ENCODE results near the gene UBTD1. TPM values are rescaled to one million over a fixed set of nuclear protein-coding genes. Genes with fewer than 3 reads are reported as not detected.
A peak's percentile ranks its signal among the peaks of the same experiment; 100 is the strongest.

The UBTD1 gene
- 1 to 10 TPM; 1.1 to 7.6 (median 4.8) TPM for polyA plus RNA-seq
- long read RNA-seq, donor 1, partial matches to known transcripts, result 0 of 2 reads
- long read RNA-seq, donor 1, other reads (novel, unspliced or antisense), result 0 of 2 reads
- long read RNA-seq, donor 2, partial matches to known transcripts, result 0 of 1 reads
- long read RNA-seq, donor 2, other reads (novel, unspliced or antisense), result 0 of 1 reads
- long read RNA-seq, donor 3, partial matches to known transcripts, result 0 of 2 reads
- long read RNA-seq, donor 3, other reads (novel, unspliced or antisense), result 0 of 2 reads
- long read RNA-seq, donor 4, result 0 reads
- long read RNA-seq, donor 5, result 0 reads
- long read RNA-seq, donor 6, partial matches to known transcripts, result 0 of 1 reads
- long read RNA-seq, donor 6, other reads (novel, unspliced or antisense), result 0 of 1 reads
- long read RNA-seq, donor 7, result 0 reads
- long read RNA-seq, donor 8, partial matches to known transcripts, result 0 of 2 reads
- long read RNA-seq, donor 8, other reads (novel, unspliced or antisense), result 0 of 2 reads
- long read RNA-seq, donor 9, partial matches to known transcripts, result 0 of 1 reads
- long read RNA-seq, donor 9, other reads (novel, unspliced or antisense), result 0 of 1 reads
- long read RNA-seq, donor 10, partial matches to known transcripts, result 0 of 1 reads
- long read RNA-seq, donor 10, other reads (novel, unspliced or antisense), result 0 of 1 reads

- FAIRE-seq (no peak), DNase-seq (peak in 1 of 2 donors; percentile 64)
- H3K36me3 ChIP-seq (ENCODE audit: control insufficient read depth in 3 of 3, insufficient read depth in 2 of 3, low read depth in 1 of 3, low read length in 3 of 3), result peaks cover 0 to 3% (median 1%) of the 10 kb centered on the region in 3 donors
- H3K27ac ChIP-seq (ENCODE audit: low read depth in 1 of 3, low read length in 2 of 3), result peak within 1 kb of the TSS; percentile 71 to 95 (median 94)
- no peaks in the 10 kb centered on the region for H3K9me3 ChIP-seq (ENCODE audit: control insufficient read depth in 2 of 2, insufficient read depth in 1 of 2, low read depth in 1 of 2, low read length in 1 of 2)
- peak within 1 kb of the TSS; percentile 62 to 99 (median 96) for H3K4me3 ChIP-seq (ENCODE audit: low read depth in 1 of 3, low read length in 3 of 3)
- peaks cover 0 to 33% (median 8%) of the 10 kb centered on the region in 3 donors for H3K4me1 ChIP-seq (ENCODE audit: control insufficient read depth in 3 of 3, insufficient read depth in 2 of 3, low read depth in 1 of 3, low read length in 2 of 3)
- WGBS, 3 donors, result 1% methylated on average over 39 to 66 of the region's 66 CpGs
- H3K27me3 ChIP-seq (ENCODE audit: control insufficient read depth in 3 of 3, insufficient read depth in 3 of 3, low read length in 3 of 3), result peaks cover 0 to 20% (median 0%) of the 10 kb centered on the region in 3 donors
Observed at GRCh38 chr10:97498841-97499560, at the start of gene UBTD1. Gene UBTD1 (plus strand): TSS chr10:97498924. CDS start chr10:97499204, 280 bp downstream.

DNA sequence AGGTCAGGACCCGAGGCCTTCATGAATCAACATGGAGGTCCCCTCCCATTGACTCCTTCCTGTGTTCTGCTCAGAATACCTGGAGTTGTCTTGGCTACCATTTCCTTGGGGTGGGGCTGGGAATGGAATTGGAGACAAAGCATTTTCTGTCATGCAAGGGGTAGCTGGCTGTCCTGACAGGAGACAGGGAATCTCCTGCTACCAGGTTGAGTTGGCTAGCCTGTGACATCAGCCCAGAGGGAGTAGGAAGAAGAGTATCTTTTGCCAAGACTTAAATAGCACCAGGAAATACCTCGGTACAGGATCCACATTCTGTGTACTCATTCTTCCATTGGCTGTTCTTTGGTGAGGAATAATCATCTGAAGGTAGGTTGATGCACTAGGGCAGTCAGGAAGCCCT, 47.9 kb upstream of the UBTD1 start:
- Histone ChIP-seq H3K4me3 (ENCODE audit: low read depth in 1 of 3, low read length in 3 of 3) (no peak overlapping the region), H3K36me3 (ENCODE audit: control insufficient read depth in 3 of 3, insufficient read depth in 2 of 3, low read depth in 1 of 3, low read length in 3 of 3) (peaks cover 0 to 42% (median 9%) of the 10 kb centered on the region in 3 donors), H3K27me3 (ENCODE audit: control insufficient read depth in 3 of 3, insufficient read depth in 3 of 3, low read length in 3 of 3) (no peaks in the 10 kb centered on the region), H3K27ac (ENCODE audit: low read depth in 1 of 3, low read length in 2 of 3) (no peak overlapping the region), H3K9me3 (ENCODE audit: control insufficient read depth in 2 of 2, insufficient read depth in 1 of 2, low read depth in 1 of 2, low read length in 1 of 2) (no peaks in the 10 kb centered on the region), H3K4me1 (ENCODE audit: control insufficient read depth in 3 of 3, insufficient read depth in 2 of 3, low read depth in 1 of 3, low read length in 2 of 3) (peaks cover 0 to 7% (median 4%) of the 10 kb centered on the region in 3 donors)
- no peak for FAIRE-seq
- 64 to 77% (median 72%) methylated on average over 2 of the region's 2 CpGs for WGBS, 3 donors
- DNase-seq, result no peak

- Histone ChIP-seq H3K9me3 (ENCODE audit: control insufficient read depth in 2 of 2, insufficient read depth in 1 of 2, low read depth in 1 of 2, low read length in 1 of 2) (no peaks in the 10 kb centered on the region), H3K27me3 (ENCODE audit: control insufficient read depth in 3 of 3, insufficient read depth in 3 of 3, low read length in 3 of 3) (no peaks in the 10 kb centered on the region), H3K36me3 (ENCODE audit: control insufficient read depth in 3 of 3, insufficient read depth in 2 of 3, low read depth in 1 of 3, low read length in 3 of 3) (peaks cover 0 to 46% (median 9%) of the 10 kb centered on the region in 3 donors), H3K27ac (ENCODE audit: low read depth in 1 of 3, low read length in 2 of 3) (no peak overlapping the region), H3K4me3 (ENCODE audit: low read depth in 1 of 3, low read length in 3 of 3) (no peak overlapping the region), H3K4me1 (ENCODE audit: control insufficient read depth in 3 of 3, insufficient read depth in 2 of 3, low read depth in 1 of 3, low read length in 2 of 3) (peaks cover 0 to 7% (median 4%) of the 10 kb centered on the region in 3 donors)
- FAIRE-seq (no peak), DNase-seq (no peak)
- 93 to 97% (median 96%) methylated on average over 14 to 17 of the region's 17 CpGs for WGBS, 3 donors
Observed at GRCh38 chr10:97451605-97452004, 47.1 kb upstream of the UBTD1 start.

- no peak for DNase-seq
- Histone ChIP-seq H3K4me1 (ENCODE audit: control insufficient read depth in 3 of 3, insufficient read depth in 2 of 3, low read depth in 1 of 3, low read length in 2 of 3) (peaks cover 0 to 1% (median 0%) of the 10 kb centered on the region in 3 donors), H3K36me3 (ENCODE audit: control insufficient read depth in 3 of 3, insufficient read depth in 2 of 3, low read depth in 1 of 3, low read length in 3 of 3) (peaks cover 2 to 53% (median 9%) of the 10 kb centered on the region in 3 donors), H3K9me3 (ENCODE audit: control insufficient read depth in 2 of 2, insufficient read depth in 1 of 2, low read depth in 1 of 2, low read length in 1 of 2) (no peaks in the 10 kb centered on the region), H3K4me3 (ENCODE audit: low read depth in 1 of 3, low read length in 3 of 3) (no peak overlapping the region), H3K27me3 (ENCODE audit: control insufficient read depth in 3 of 3, insufficient read depth in 3 of 3, low read length in 3 of 3) (no peaks in the 10 kb centered on the region), H3K27ac (ENCODE audit: low read depth in 1 of 3, low read length in 2 of 3) (no peak overlapping the region)
- 88 to 93% (median 91%) methylated on average over 6 of the region's 6 CpGs for WGBS, 3 donors
- no peak for FAIRE-seq
Observed at GRCh38 chr10:97452352-97452751, 46.4 kb upstream of the UBTD1 start.

- DNase-seq, result peak in 1 of 2 donors; percentile 44
- peaks cover 7 to 74% (median 15%) of the 10 kb centered on the region in 3 donors for H3K36me3 ChIP-seq (ENCODE audit: control insufficient read depth in 3 of 3, insufficient read depth in 2 of 3, low read depth in 1 of 3, low read length in 3 of 3)
- 69 to 81% (median 74%) methylated on average over 3 of the region's 3 CpGs for WGBS, 3 donors
- no peaks in the 10 kb centered on the region for H3K27me3 ChIP-seq (ENCODE audit: control insufficient read depth in 3 of 3, insufficient read depth in 3 of 3, low read length in 3 of 3)
- H3K4me1 ChIP-seq (ENCODE audit: control insufficient read depth in 3 of 3, insufficient read depth in 2 of 3, low read depth in 1 of 3, low read length in 2 of 3), result no peaks in the 10 kb centered on the region
- H3K27ac ChIP-seq (ENCODE audit: low read depth in 1 of 3, low read length in 2 of 3), result no peak overlapping the region
- no peak overlapping the region for H3K4me3 ChIP-seq (ENCODE audit: low read depth in 1 of 3, low read length in 3 of 3)
- FAIRE-seq, result no peak
- no peaks in the 10 kb centered on the region for H3K9me3 ChIP-seq (ENCODE audit: control insufficient read depth in 2 of 2, insufficient read depth in 1 of 2, low read depth in 1 of 2, low read length in 1 of 2)
Observed at GRCh38 chr10:97454330-97455036, 44.2 kb upstream of the UBTD1 start.

DNA sequence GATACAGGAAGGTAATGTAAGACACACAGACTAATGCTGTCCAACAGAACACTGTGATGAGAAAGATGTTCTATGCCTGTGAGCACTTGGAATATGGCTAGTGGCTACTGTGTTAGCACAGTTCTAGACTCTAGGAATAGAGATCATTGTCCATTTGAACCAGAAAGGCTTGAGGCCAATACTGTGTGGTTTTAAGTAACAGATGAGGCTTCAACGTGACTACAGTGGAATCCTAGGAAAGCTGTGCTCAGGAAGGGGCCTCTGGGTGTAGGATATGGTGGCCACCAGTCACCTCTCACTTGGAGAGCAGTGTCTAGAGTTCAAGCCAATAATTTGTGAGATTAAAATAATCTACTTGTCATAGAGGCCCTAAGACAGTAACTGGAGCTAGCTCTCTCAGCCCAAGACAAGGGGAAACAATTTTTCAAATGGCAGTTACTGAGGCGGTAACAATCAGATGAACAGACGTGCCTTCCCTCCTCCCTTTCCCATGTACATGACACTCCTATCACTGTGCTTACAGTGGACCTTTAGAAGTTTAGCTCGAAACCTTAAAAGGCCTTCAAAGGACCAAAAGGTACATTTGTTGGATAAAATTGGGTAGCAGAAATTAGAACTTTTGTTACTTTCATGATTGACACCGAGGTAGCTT, 42.6 kb upstream of the UBTD1 start:
- peaks cover 20 to 84% (median 23%) of the 10 kb centered on the region in 3 donors for H3K36me3 ChIP-seq (ENCODE audit: control insufficient read depth in 3 of 3, insufficient read depth in 2 of 3, low read depth in 1 of 3, low read length in 3 of 3)
- no peaks in the 10 kb centered on the region for H3K9me3 ChIP-seq (ENCODE audit: control insufficient read depth in 2 of 2, insufficient read depth in 1 of 2, low read depth in 1 of 2, low read length in 1 of 2)
- no peak for DNase-seq
- no peak overlapping the region for H3K4me3 ChIP-seq (ENCODE audit: low read depth in 1 of 3, low read length in 3 of 3)
- H3K27ac ChIP-seq (ENCODE audit: low read depth in 1 of 3, low read length in 2 of 3), result no peak overlapping the region
- FAIRE-seq, result no peak
- H3K27me3 ChIP-seq (ENCODE audit: control insufficient read depth in 3 of 3, insufficient read depth in 3 of 3, low read length in 3 of 3), result no peaks in the 10 kb centered on the region
- no peaks in the 10 kb centered on the region for H3K4me1 ChIP-seq (ENCODE audit: control insufficient read depth in 3 of 3, insufficient read depth in 2 of 3, low read depth in 1 of 3, low read length in 2 of 3)
- WGBS, 3 donors, result 63 to 82% (median 73%) methylated on average over 5 of the region's 5 CpGs

GRCh38 chr10:97456686-97457065, 42.0 kb upstream of the UBTD1 start:
- FAIRE-seq, result no peak
- Histone ChIP-seq H3K4me1 (ENCODE audit: control insufficient read depth in 3 of 3, insufficient read depth in 2 of 3, low read depth in 1 of 3, low read length in 2 of 3) (no peaks in the 10 kb centered on the region), H3K27ac (ENCODE audit: low read depth in 1 of 3, low read length in 2 of 3) (no peak overlapping the region), H3K4me3 (ENCODE audit: low read depth in 1 of 3, low read length in 3 of 3) (no peak overlapping the region), H3K9me3 (ENCODE audit: control insufficient read depth in 2 of 2, insufficient read depth in 1 of 2, low read depth in 1 of 2, low read length in 1 of 2) (no peaks in the 10 kb centered on the region), H3K36me3 (ENCODE audit: control insufficient read depth in 3 of 3, insufficient read depth in 2 of 3, low read depth in 1 of 3, low read length in 3 of 3) (peaks cover 21 to 84% (median 28%) of the 10 kb centered on the region in 3 donors), H3K27me3 (ENCODE audit: control insufficient read depth in 3 of 3, insufficient read depth in 3 of 3, low read length in 3 of 3) (no peaks in the 10 kb centered on the region)
- DNase-seq, result no peak
- 72 to 83% (median 74%) methylated on average over 3 of the region's 3 CpGs for WGBS, 3 donors
